GM18511 (cell line): Measurements from ENCODE around the gene DUSP28.

ENCODE experiments used
- ATAC-seq: cut with Tn5 transposase; IDR thresholded peaks from one replicate; pipeline ENCODE4 v1.9.1; 2021; ENCODE audit warnings: mild to moderate bottlenecking, moderate library complexity; ENCODE audit not compliant: unreplicated experiment

Gene DUSP28

GRCh38 chr2:240597419-240598181, 37.4 kb downstream of the DUSP28 start:
- no peak for ATAC-seq

- no peak for ATAC-seq
These were observed 38.3 kb downstream of the DUSP28 start for GRCh38 chr2:240598311-240598911.

GRCh38 chr2:240599141-240599583, 39.0 kb downstream of the DUSP28 start:
- no peak for ATAC-seq

GRCh38 chr2:240600451-240600961, 40.3 kb downstream of the DUSP28 start:
- ATAC-seq: no peak

- ATAC-seq: no peak
These were observed 41.1 kb downstream of the DUSP28 start for GRCh38 chr2:240601061-240601830.

- ATAC-seq: no peak
These were observed 41.6 kb downstream of the DUSP28 start for GRCh38 chr2:240601831-240602160.

- no peak for ATAC-seq
These were observed 42.3 kb downstream of the DUSP28 start for GRCh38 chr2:240602266-240603050.

GRCh38 chr2:240603081-240603835, 43.1 kb downstream of the DUSP28 start:
- no peak for ATAC-seq

GRCh38 chr2:240603846-240604245, 43.7 kb downstream of the DUSP28 start:
- ATAC-seq: no peak

- no peak for ATAC-seq
These were observed 44.3 kb downstream of the DUSP28 start for GRCh38 chr2:240604291-240604938.

GRCh38 chr2:240604939-240605716, 45.0 kb downstream of the DUSP28 start:
- no peak for ATAC-seq

- no peak for ATAC-seq
These were observed 45.9 kb downstream of the DUSP28 start for GRCh38 chr2:240605867-240606743.

- no peak for ATAC-seq
These were observed 51.5 kb downstream of the DUSP28 start for GRCh38 chr2:240611601-240612210.
